GM12878 (cell line): ENCODE measurements around the gene OSGIN1. TPM values are rescaled to one million over a fixed set of nuclear protein-coding genes. Genes with fewer than 3 reads are reported as not detected.

Experiments
- ATAC-seq: fragments of 200-7000 bp; cut with Tn5 transposase; 3 replicates; pipeline ENCODE4 v1.9.1; 2020; ENCODE audit warnings: mild to moderate bottlenecking, moderate library complexity
- BruUV-seq: library from RNA; stranded (reverse); fragments of 400-500 nt; replicated peaks from 2 replicates; lab custom pipeline; 2021; lab: Mats Ljungman, UMichigan
- CTCF ChIA-PET: fragments of 300-600 bp; sonication (Branson Sonifier 250); formaldehyde crosslinking; extraction: SDS; loops from one replicate; lab custom pipeline; 2021; ENCODE audit warnings: inconsistent platforms; lab: Yijun Ruan, JAX
- POLR2A ChIA-PET: fragments of 350-600 bp; formaldehyde crosslinking; extraction: SDS; loops from one replicate; lab custom pipeline; 2021; ENCODE audit warnings: inconsistent platforms; lab: Charles Lee
- RAD21 ChIA-PET: fragments of 300-600 bp; sonication (Branson Sonifier 250); formaldehyde crosslinking; loops from one replicate; lab custom pipeline; 2023; ENCODE audit warnings: antibody characterized with exemption; ENCODE audit not compliant: unreplicated experiment; lab: Charles Lee
- SMC1A ChIA-PET: fragments of 300-600 bp; sonication (Branson Sonifier 250); formaldehyde crosslinking; loops from one replicate; lab custom pipeline; 2023; ENCODE audit not compliant: unreplicated experiment, uncharacterized antibody; lab: Charles Lee
- DNase-seq: peaks from one replicate; pipeline ENCODE4 v3.0.0-alpha.2; 2011; ENCODE audit warnings: low read depth, low spot score
- FAIRE-seq: peaks from 3 replicates; lab custom pipeline; 2011; peaks lifted over from hg19 to GRCh38; lab: Jason Lieb, UNC
- H2AFZ ChIP-seq: 2 replicates; pipeline ENCODE4 v1.6.0; 2011; ENCODE audit warnings: low read depth, low read length, control low read depth; ENCODE audit not compliant: control insufficient read depth
- H3K27ac ChIP-seq: 2 replicates; pipeline ENCODE4 v1.5.1; 2011; ENCODE audit warnings: control low read depth; ENCODE audit not compliant: control insufficient read depth, insufficient read depth
- H3K27me3 ChIP-seq, 2 experiments: replicated peaks in 1 of 2; 2 replicates each; pipeline versions ENCODE4 v1.6.0 to v1.6.1; 2011; ENCODE audit warnings: low read length in 1 of 2; ENCODE audit not compliant: control insufficient read depth in 2 of 2, insufficient read depth in 2 of 2
- H3K36me3 ChIP-seq, 2 experiments: 2 replicates each; pipeline ENCODE4 v1.5.1; 2011; ENCODE audit warnings: low read length in 1 of 2; ENCODE audit not compliant: control insufficient read depth in 2 of 2, insufficient read depth in 2 of 2
- H3K4me1 ChIP-seq: 2 replicates; pipeline ENCODE4 v1.6.1; 2011; ENCODE audit warnings: mild to moderate bottlenecking, low read length, moderate library complexity, mixed read lengths; ENCODE audit not compliant: control insufficient read depth, insufficient read depth
- H3K4me2 ChIP-seq: 2 replicates; pipeline ENCODE4 v1.6.0; 2011; ENCODE audit warnings: control low read depth; ENCODE audit not compliant: control insufficient read depth, insufficient read depth
- H3K4me3 ChIP-seq: fragments of 200-600 bp; sonication (generic); 2 replicates; pipeline ENCODE4 v1.5.1; 2016
- H3K79me2 ChIP-seq: 2 replicates; pipeline ENCODE4 v1.6.0; 2011; ENCODE audit warnings: low read length; ENCODE audit not compliant: control insufficient read depth, insufficient read depth
- H3K9ac ChIP-seq: 2 replicates; pipeline ENCODE4 v1.8.0; 2011; ENCODE audit warnings: low read length, control low read depth, mixed read lengths; ENCODE audit not compliant: control insufficient read depth, insufficient read depth
- H3K9me3 ChIP-seq: replicated peaks from 3 replicates; pipeline ENCODE4 v1.5.1; 2011; ENCODE audit warnings: mild to moderate bottlenecking, low read length; ENCODE audit not compliant: control insufficient read depth, insufficient read depth
- H4K20me1 ChIP-seq: 2 replicates; pipeline ENCODE4 v1.6.0; 2011; ENCODE audit not compliant: control insufficient read depth, insufficient read depth
- BCL11A ChIP-seq: IDR thresholded peaks from 2 replicates; pipeline ENCODE4 v1.6.1; 2011; ENCODE audit warnings: low read depth, low read length
- CBX3 ChIP-seq: fragments of 200-600 bp; sonication (generic); IDR thresholded peaks from 2 replicates; pipeline ENCODE4 v1.6.1; 2016; ENCODE audit warnings: low read depth, borderline replicate concordance
- CBX5 ChIP-seq: sonication (generic); IDR thresholded peaks from 2 replicates; pipeline ENCODE4 v1.6.1; 2016; ENCODE audit warnings: low read depth, moderate library complexity, mild to moderate bottlenecking, inconsistent platforms
- FOXM1 ChIP-seq: IDR thresholded peaks from 2 replicates; pipeline ENCODE4 v1.6.1; 2012; ENCODE audit warnings: low read depth, mild to moderate bottlenecking, inconsistent platforms, low read length, moderate library complexity
- JUND ChIP-seq: IDR thresholded peaks from 2 replicates; pipeline ENCODE4 v1.6.1; 2012; ENCODE audit warnings: low read depth, mild to moderate bottlenecking, low read length, improper control_type of control experiment, moderate library complexity
- MTA2 ChIP-seq: fragments of 450-650 bp; IDR thresholded peaks from 2 replicates; pipeline ENCODE4 v1.6.1; 2016; ENCODE audit warnings: low read depth, mild to moderate bottlenecking, moderate library complexity
- RELA ChIP-seq: fragments of 450-650 bp; IDR thresholded peaks from 2 replicates; pipeline ENCODE4 v1.8.0; 2014; ENCODE audit warnings: borderline replicate concordance; ENCODE audit not compliant: partially characterized antibody
- STAT1 ChIP-seq: fragments of 450-650 bp; conservative IDR thresholded peaks from 2 replicates; pipeline ENCODE4 v1.6.1; 2014; ENCODE audit warnings: antibody characterized with exemption, mild to moderate bottlenecking
- STAT3 ChIP-seq: IDR thresholded peaks from 2 replicates; pipeline ENCODE4 v1.6.1; 2011; ENCODE audit warnings: low read depth, low read length, improper control_type of control experiment
- SUPT20H ChIP-seq: IDR thresholded peaks from 2 replicates; pipeline ENCODE4 v1.6.1; 2011; ENCODE audit warnings: low read depth, mild to moderate bottlenecking, low read length, moderate library complexity, borderline replicate concordance; ENCODE audit not compliant: control insufficient read depth
- WGBS: methylation state at CpG from one replicate; pipeline ENCODE4 v1.1.6; 2016; ENCODE audit warnings: low lambda C conversion rate; ENCODE audit not compliant: insufficient replicate concordance, insufficient coverage; ENCODE audit errors: missing lambda C conversion rate; 5-methylcytosine and 5-hydroxymethylcytosine counted together
- in situ Hi-C: fragments of 300-500 bp; cut with MboI; formaldehyde crosslinking; loops from 9 replicates; pipeline ENCODE4 v1.14.3; 2018; ENCODE audit warnings: mixed read lengths
- intact Hi-C: fragments of 100-400 bp; cut with micrococcal nuclease; formaldehyde crosslinking; loops from one replicate; pipeline ENCODE4 v1.14.2; 2022; ENCODE audit not compliant: unreplicated experiment
- polyA plus RNA-seq, 11 experiments: library from polyadenylated mRNA; depleted of rRNA in 4 of 11; unstranded in 6 of 11; stranded (reverse) in 5 of 11; fragments of >200 nt; fragmentation: Nextera tagmentation in 4 of 11; fragmentation: Illumina TruSeq in 1 of 11; extraction: Ambion mirVana in 4 of 11; extraction: Trizol in 1 of 11; gene quantifications; 1 replicate in 1 of 11; 2 replicates in 10 of 11; pipeline versions ENCODE4 v1.2.1 to v1.2.3, GENCODE V29; 2011 to 2016; ENCODE audit warnings: inconsistent platforms in 2 of 11, missing spikeins in 2 of 11, low read depth in 1 of 11
- total RNA-seq, 4 experiments: library from RNA; depleted of rRNA in 3 of 4; stranded (reverse); fragments of >200 nt in 3 of 4; fragmentation: Illumina TruSeq in 1 of 4; extraction: Trizol in 1 of 4; gene quantifications; 2 replicates each; pipeline versions ENCODE4 v1.2.1 to v1.2.3, GENCODE V29; 2013 to 2021
- TF ChIP-seq, protein P1 (sequence below): IDR thresholded peaks from 2 replicates; pipeline ENCODE4 v1.6.1; 2012; ENCODE audit warnings: low read depth, low read length, improper control_type of control experiment
- TF ChIP-seq, protein P2 (sequence below): fragments of 450-650 bp; IDR thresholded peaks from 2 replicates; pipeline ENCODE4 v1.6.1; 2017; ENCODE audit warnings: mild to moderate bottlenecking, moderate library complexity

Gene OSGIN1
- total and polyA plus RNA-seq, 10 of the 15 experiments (the other 5 are each of a cell fraction or from before 2014, with no cell fraction given) = 0.06 to 0.18 (median 0.13) TPM; not detected in 5

GRCh38 chr16:84005391-84005790 lies 52.4 kb downstream of the OSGIN1 start:
- DNase-seq = no peak
- in situ Hi-C loops (no loop called here), intact Hi-C loops (no loop called here)
- ChIA-PET POLR2A (no interaction called here), CTCF (interaction anchor here (1.6 kb wide), 1 partner anchor 60 kb away, joined by 3 read pairs; no protein-coding TSS in a partner anchor), SMC1A (no interaction called here), RAD21 (no interaction called here)
- WGBS = 28% methylated on average over 5 of the region's 5 CpGs
- H3K9ac ChIP-seq = no peak overlapping the region
- TF ChIP-seq BCL11A (no peak), SUPT20H (no peak), STAT1 (no peak), FOXM1 (no peak), MTA2 (no peak), STAT3 (no peak)
- H2AFZ ChIP-seq = no peak overlapping the region
- no peaks in the 10 kb centered on the region for H3K36me3 ChIP-seq
- H3K27ac ChIP-seq = no peak overlapping the region
- no peaks in the 10 kb centered on the region for H3K9me3 ChIP-seq
- H3K79me2 ChIP-seq = no peaks in the 10 kb centered on the region
- FAIRE-seq = no peak
- H3K4me3 ChIP-seq = no peak overlapping the region
- BruUV-seq = no TSS peak
- no peak overlapping the region for H3K4me2 ChIP-seq
- H3K4me1 ChIP-seq = no peaks in the 10 kb centered on the region
- no peak for ATAC-seq
- no peaks in the 10 kb centered on the region; a peak in 3 of 4 replicates for H3K27me3 ChIP-seq
- H4K20me1 ChIP-seq = no peaks in the 10 kb centered on the region

GRCh38 chr16:84007520-84007919 lies 54.5 kb downstream of the OSGIN1 start:
- H3K4me3 ChIP-seq = no peak overlapping the region
- no peaks in the 10 kb centered on the region for H3K36me3 ChIP-seq
- H3K9me3 ChIP-seq = no peaks in the 10 kb centered on the region
- ATAC-seq (no peak), DNase-seq (no peak), FAIRE-seq (no peak)
- H3K4me2 ChIP-seq = no peak overlapping the region
- POLR2A ChIA-PET = no interaction called here
- CTCF ChIA-PET = no interaction called here
- H3K79me2 ChIP-seq = no peaks in the 10 kb centered on the region
- in situ Hi-C loops (no loop called here), intact Hi-C loops (no loop called here)
- no peaks in the 10 kb centered on the region; a peak in 3 of 4 replicates for H3K27me3 ChIP-seq
- H4K20me1 ChIP-seq = no peaks in the 10 kb centered on the region
- RAD21 ChIA-PET = no interaction called here
- WGBS = 14% methylated on average over 4 of the region's 4 CpGs
- SMC1A ChIA-PET = no interaction called here
- no peaks in the 10 kb centered on the region for H3K4me1 ChIP-seq
- no peak overlapping the region for H3K9ac ChIP-seq
- no TSS peak for BruUV-seq
- H2AFZ ChIP-seq = no peak overlapping the region
- H3K27ac ChIP-seq = no peak overlapping the region
- TF ChIP-seq, protein P1, sequence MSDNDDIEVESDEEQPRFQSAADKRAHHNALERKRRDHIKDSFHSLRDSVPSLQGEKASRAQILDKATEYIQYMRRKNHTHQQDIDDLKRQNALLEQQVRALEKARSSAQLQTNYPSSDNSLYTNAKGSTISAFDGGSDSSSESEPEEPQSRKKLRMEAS = no peak
- TF ChIP-seq CBX5 (no peak), RELA (no peak), CBX3 (no peak), JUND (no peak)
- TF ChIP-seq, protein P2, sequence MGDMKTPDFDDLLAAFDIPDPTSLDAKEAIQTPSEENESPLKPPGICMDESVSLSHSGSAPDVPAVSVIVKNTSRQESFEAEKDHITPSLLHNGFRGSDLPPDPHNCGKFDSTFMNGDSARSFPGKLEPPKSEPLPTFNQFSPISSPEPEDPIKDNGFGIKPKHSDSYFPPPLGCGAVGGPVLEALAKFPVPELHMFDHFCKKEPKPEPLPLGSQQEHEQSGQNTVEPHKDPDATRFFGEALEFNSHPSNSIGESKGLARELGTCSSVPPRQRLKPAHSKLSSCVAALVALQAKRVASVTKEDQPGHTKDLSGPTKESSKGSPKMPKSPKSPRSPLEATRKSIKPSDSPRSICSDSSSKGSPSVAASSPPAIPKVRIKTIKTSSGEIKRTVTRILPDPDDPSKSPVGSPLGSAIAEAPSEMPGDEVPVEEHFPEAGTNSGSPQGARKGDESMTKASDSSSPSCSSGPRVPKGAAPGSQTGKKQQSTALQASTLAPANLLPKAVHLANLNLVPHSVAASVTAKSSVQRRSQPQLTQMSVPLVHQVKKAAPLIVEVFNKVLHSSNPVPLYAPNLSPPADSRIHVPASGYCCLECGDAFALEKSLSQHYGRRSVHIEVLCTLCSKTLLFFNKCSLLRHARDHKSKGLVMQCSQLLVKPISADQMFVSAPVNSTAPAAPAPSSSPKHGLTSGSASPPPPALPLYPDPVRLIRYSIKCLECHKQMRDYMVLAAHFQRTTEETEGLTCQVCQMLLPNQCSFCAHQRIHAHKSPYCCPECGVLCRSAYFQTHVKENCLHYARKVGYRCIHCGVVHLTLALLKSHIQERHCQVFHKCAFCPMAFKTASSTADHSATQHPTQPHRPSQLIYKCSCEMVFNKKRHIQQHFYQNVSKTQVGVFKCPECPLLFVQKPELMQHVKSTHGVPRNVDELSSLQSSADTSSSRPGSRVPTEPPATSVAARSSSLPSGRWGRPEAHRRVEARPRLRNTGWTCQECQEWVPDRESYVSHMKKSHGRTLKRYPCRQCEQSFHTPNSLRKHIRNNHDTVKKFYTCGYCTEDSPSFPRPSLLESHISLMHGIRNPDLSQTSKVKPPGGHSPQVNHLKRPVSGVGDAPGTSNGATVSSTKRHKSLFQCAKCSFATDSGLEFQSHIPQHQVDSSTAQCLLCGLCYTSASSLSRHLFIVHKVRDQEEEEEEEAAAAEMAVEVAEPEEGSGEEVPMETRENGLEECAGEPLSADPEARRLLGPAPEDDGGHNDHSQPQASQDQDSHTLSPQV = no peak
